ENCODE results near the gene BAHD1. TPM values are rescaled to one million over a fixed set of nuclear protein-coding genes. Genes with fewer than 3 reads are reported as not detected.

The BAHD1 gene
- total and polyA plus RNA-seq, 4 experiments from 2014 or later: 1.5 to 49.2 (median 25.8) TPM

GRCh38 chr15:40421246-40422157 lies 19.3 kb upstream of the BAHD1 start:
- H3K4me1 ChIP-seq (ENCODE audit: insufficient read depth, low read length): peaks cover 8% of the 10 kb centered on the region
- peak overlapping the region in 1 of 7 donors; percentile 40 for H3K27ac Mint-ChIP-seq
- H3K36me3 Mint-ChIP-seq: peaks cover 0 to 7% of the 10 kb centered on the region in 2 donors
- no peaks in the 10 kb centered on the region for H3K27me3 ChIP-seq (ENCODE audit: insufficient read depth, low read length)
- DNase-seq: peak; percentile 73 to 77 (median 74)
- no peak overlapping the region for H3K27ac ChIP-seq (ENCODE audit: low read depth, low read length)
- CTCF ChIA-PET (ENCODE audit: partially characterized antibody): interaction anchor here (0.7 to 11.7 kb wide), 20 partner anchors 11 to 142 kb away, joined by 3 to 235 read pairs (median 7); partner anchors contain the start of genes BAHD1, CCDC9B, INAFM2 and IVD
- peaks cover 0 to 2% (median 0%) of the 10 kb centered on the region in 8 donors for H3K9me3 Mint-ChIP-seq
- no peaks in the 10 kb centered on the region for H3K9me3 ChIP-seq (ENCODE audit: control insufficient read depth in 1 of 2, low read length in 2 of 2)
- no peak overlapping the region for H3K4me3 Mint-ChIP-seq
- intact Hi-C loops (cut with micrococcal nuclease): loop anchor here (1.0 kb wide), 3 partner anchors 53 to 100 kb away; no protein-coding TSS in a partner anchor
- H3K27me3 Mint-ChIP-seq: no peaks in the 10 kb centered on the region
- no peaks in the 10 kb centered on the region for H3K36me3 ChIP-seq (ENCODE audit: insufficient read depth, low read length)
- H3K4me1 Mint-ChIP-seq: peaks cover 0 to 5% (median 0%) of the 10 kb centered on the region in 4 donors
- H3K4me3 ChIP-seq (ENCODE audit: low read length in 2 of 2): no peak overlapping the region
- POLR2A ChIA-PET (ENCODE audit: partially characterized antibody): interaction anchor here (0.7 to 1.6 kb wide), 6 partner anchors 16 to 84 kb away, joined by 3 to 10 read pairs (median 4); partner anchors contain the start of gene IVD

- Histone ChIP-seq H3K36me3 (ENCODE audit: insufficient read depth, low read length) (no peaks in the 10 kb centered on the region), H3K27ac (ENCODE audit: low read depth, low read length) (no peak overlapping the region), H3K4me1 (ENCODE audit: insufficient read depth, low read length) (peaks cover 8% of the 10 kb centered on the region), H3K9me3 (ENCODE audit: control insufficient read depth in 1 of 2, low read length in 2 of 2) (no peaks in the 10 kb centered on the region), H3K27me3 (ENCODE audit: insufficient read depth, low read length) (no peaks in the 10 kb centered on the region), H3K4me3 (ENCODE audit: low read length in 2 of 2) (no peak overlapping the region)
- no peaks in the 10 kb centered on the region for H3K27me3 Mint-ChIP-seq
- ChIA-PET POLR2A (ENCODE audit: partially characterized antibody) (no interaction called here), CTCF (ENCODE audit: partially characterized antibody) (interaction anchor here (0.6 to 11.7 kb wide), 12 partner anchors 10 to 151 kb away, joined by 3 to 235 read pairs (median 4); partner anchors contain the start of gene CCDC9B)
- H3K27ac Mint-ChIP-seq: peak overlapping the region in 2 of 7 donors; percentile 11 to 19
- H3K36me3 Mint-ChIP-seq: peaks cover 1 to 5% of the 10 kb centered on the region in 2 donors
- DNase-seq: no peak
- intact Hi-C loops (cut with micrococcal nuclease): no loop called here
- no peak overlapping the region for H3K4me3 Mint-ChIP-seq
- peaks cover 0 to 2% (median 0%) of the 10 kb centered on the region in 8 donors for H3K9me3 Mint-ChIP-seq
- H3K4me1 Mint-ChIP-seq: peaks cover 0 to 5% (median 0%) of the 10 kb centered on the region in 4 donors
Measured at GRCh38 chr15:40424483-40425115, 16.2 kb upstream of the BAHD1 start.

- no peaks in the 10 kb centered on the region for H3K9me3 ChIP-seq (ENCODE audit: control insufficient read depth in 1 of 2, low read length in 2 of 2)
- Mint-ChIP-seq H3K9me3 (peaks cover 0 to 2% (median 0%) of the 10 kb centered on the region in 8 donors), H3K4me1 (peaks cover 0 to 5% (median 0%) of the 10 kb centered on the region in 4 donors), H3K36me3 (peaks cover 1 to 5% of the 10 kb centered on the region in 2 donors), H3K27ac (no peak overlapping the region), H3K4me3 (no peak overlapping the region), H3K27me3 (no peaks in the 10 kb centered on the region)
- no peak overlapping the region for H3K27ac ChIP-seq (ENCODE audit: low read depth, low read length)
- peaks cover 8% of the 10 kb centered on the region for H3K4me1 ChIP-seq (ENCODE audit: insufficient read depth, low read length)
- CTCF ChIA-PET (ENCODE audit: partially characterized antibody): interaction anchor here (0.7 to 11.7 kb wide), 8 partner anchors 14 to 152 kb away, joined by 3 to 235 read pairs (median 4); partner anchors contain the start of genes ANKRD63 and CCDC9B
- H3K27me3 ChIP-seq (ENCODE audit: insufficient read depth, low read length): no peaks in the 10 kb centered on the region
- intact Hi-C loops (cut with micrococcal nuclease): no loop called here
- no peak overlapping the region for H3K4me3 ChIP-seq (ENCODE audit: low read length in 2 of 2)
- no peak for DNase-seq
- no peaks in the 10 kb centered on the region for H3K36me3 ChIP-seq (ENCODE audit: insufficient read depth, low read length)
- POLR2A ChIA-PET (ENCODE audit: partially characterized antibody): interaction anchor here (0.6 kb wide), 1 partner anchor 18 kb away, joined by 3 read pairs; no protein-coding TSS in a partner anchor
Measured at GRCh38 chr15:40425681-40426080, 15.1 kb upstream of the BAHD1 start.

- no peak overlapping the region for H3K4me3 Mint-ChIP-seq
- peaks cover 1 to 5% of the 10 kb centered on the region in 2 donors for H3K36me3 Mint-ChIP-seq
- DNase-seq: no peak
- no peak overlapping the region for H3K4me3 ChIP-seq (ENCODE audit: low read length in 2 of 2)
- H3K27me3 ChIP-seq (ENCODE audit: insufficient read depth, low read length): no peaks in the 10 kb centered on the region
- no peak overlapping the region for H3K27ac Mint-ChIP-seq
- intact Hi-C loops (cut with micrococcal nuclease): no loop called here
- H3K27ac ChIP-seq (ENCODE audit: low read depth, low read length): no peak overlapping the region
- CTCF ChIA-PET (ENCODE audit: partially characterized antibody): interaction anchor here (11.7 kb wide), 1 partner anchor 85 kb away, joined by 235 read pairs; the partner anchor contains the start of gene CCDC9B
- no peaks in the 10 kb centered on the region for H3K4me1 Mint-ChIP-seq
- no peaks in the 10 kb centered on the region for H3K27me3 Mint-ChIP-seq
- H3K9me3 ChIP-seq (ENCODE audit: control insufficient read depth in 1 of 2, low read length in 2 of 2): no peaks in the 10 kb centered on the region
- H3K9me3 Mint-ChIP-seq: peaks cover 0 to 2% (median 0%) of the 10 kb centered on the region in 8 donors
- POLR2A ChIA-PET (ENCODE audit: partially characterized antibody): no interaction called here
- no peaks in the 10 kb centered on the region for H3K4me1 ChIP-seq (ENCODE audit: insufficient read depth, low read length)
- no peaks in the 10 kb centered on the region for H3K36me3 ChIP-seq (ENCODE audit: insufficient read depth, low read length)
Measured at GRCh38 chr15:40427188-40427587, 13.6 kb upstream of the BAHD1 start.

- H3K4me3 ChIP-seq (ENCODE audit: low read length in 2 of 2): no peak overlapping the region
- no peaks in the 10 kb centered on the region for H3K27me3 ChIP-seq (ENCODE audit: insufficient read depth, low read length)
- H3K4me1 ChIP-seq (ENCODE audit: insufficient read depth, low read length): no peaks in the 10 kb centered on the region
- ChIA-PET CTCF (ENCODE audit: partially characterized antibody) (no interaction called here), POLR2A (ENCODE audit: partially characterized antibody) (no interaction called here)
- Mint-ChIP-seq H3K4me1 (no peaks in the 10 kb centered on the region), H3K27ac (peak overlapping the region in 1 of 7 donors; percentile 80), H3K4me3 (no peak overlapping the region), H3K27me3 (no peaks in the 10 kb centered on the region), H3K36me3 (peaks cover 1 to 5% of the 10 kb centered on the region in 2 donors), H3K9me3 (peaks cover 0 to 2% (median 0%) of the 10 kb centered on the region in 8 donors)
- no peak overlapping the region for H3K27ac ChIP-seq (ENCODE audit: low read depth, low read length)
- intact Hi-C loops (cut with micrococcal nuclease): no loop called here
- DNase-seq: no peak
- H3K36me3 ChIP-seq (ENCODE audit: insufficient read depth, low read length): no peaks in the 10 kb centered on the region
- H3K9me3 ChIP-seq (ENCODE audit: control insufficient read depth in 1 of 2, low read length in 2 of 2): no peaks in the 10 kb centered on the region
Measured at GRCh38 chr15:40428185-40428584, 12.6 kb upstream of the BAHD1 start.

- H3K9me3 Mint-ChIP-seq: peaks cover 0 to 2% (median 0%) of the 10 kb centered on the region in 8 donors
- H3K27ac ChIP-seq (ENCODE audit: low read depth, low read length): no peak overlapping the region
- H3K36me3 ChIP-seq (ENCODE audit: insufficient read depth, low read length): no peaks in the 10 kb centered on the region
- no peaks in the 10 kb centered on the region for H3K27me3 ChIP-seq (ENCODE audit: insufficient read depth, low read length)
- H3K4me1 ChIP-seq (ENCODE audit: insufficient read depth, low read length): no peaks in the 10 kb centered on the region
- ChIA-PET POLR2A (ENCODE audit: partially characterized antibody) (interaction anchor here (1.0 kb wide), 1 partner anchor 11 kb away, joined by 3 read pairs; no protein-coding TSS in a partner anchor), CTCF (ENCODE audit: partially characterized antibody) (interaction anchor here (1.0 to 1.6 kb wide), 2 partner anchors 11 to 150 kb away, joined by 3 to 4 read pairs; no protein-coding TSS in a partner anchor)
- no peaks in the 10 kb centered on the region for H3K4me1 Mint-ChIP-seq
- intact Hi-C loops (cut with micrococcal nuclease): no loop called here
- H3K4me3 ChIP-seq (ENCODE audit: low read length in 2 of 2): no peak overlapping the region
- peak overlapping the region in 1 of 7 donors; percentile 1 for H3K27ac Mint-ChIP-seq
- peaks cover 1 to 5% of the 10 kb centered on the region in 2 donors for H3K36me3 Mint-ChIP-seq
- DNase-seq: no peak
- H3K27me3 Mint-ChIP-seq: no peaks in the 10 kb centered on the region
- no peaks in the 10 kb centered on the region for H3K9me3 ChIP-seq (ENCODE audit: control insufficient read depth in 1 of 2, low read length in 2 of 2)
- no peak overlapping the region for H3K4me3 Mint-ChIP-seq
Measured at GRCh38 chr15:40429068-40429710, 11.6 kb upstream of the BAHD1 start.

Data from CD4-positive, alpha-beta memory T cell (primary cell).